Mucosa of rectum (tissue), 2 donors: ENCODE results near the gene ARHGAP42.

Experiments
- H3K27ac ChIP-seq, 2 donors: one replicate each; pipeline ENCODE4 v1.7.0; 2013; ENCODE audit warnings: inconsistent platforms in 2 of 2, low read depth in 2 of 2, low read length in 2 of 2
- H3K27me3 ChIP-seq, 2 donors: one replicate each; pipeline ENCODE4 v1.7.0; 2013; ENCODE audit warnings: low read length in 2 of 2; ENCODE audit not compliant: control insufficient read depth in 2 of 2, insufficient read depth in 2 of 2
- H3K36me3 ChIP-seq, 2 donors: one replicate each; pipeline ENCODE4 v1.7.0; 2013; ENCODE audit warnings: low read length in 2 of 2; ENCODE audit not compliant: control insufficient read depth in 2 of 2, insufficient read depth in 2 of 2
- H3K4me1 ChIP-seq, 2 donors: one replicate each; pipeline ENCODE4 v1.7.0; 2013; ENCODE audit warnings: low read length in 2 of 2, mild to moderate bottlenecking in 1 of 2; ENCODE audit not compliant: control insufficient read depth in 2 of 2, insufficient read depth in 2 of 2
- H3K4me3 ChIP-seq, 2 donors: one replicate each; pipeline ENCODE4 v1.7.0; 2013; ENCODE audit warnings: low read length in 2 of 2
- H3K9ac ChIP-seq, 2 donors: one replicate each; pipeline ENCODE4 v1.7.0; 2013; ENCODE audit warnings: low read length in 2 of 2, low read depth in 1 of 2, mild to moderate bottlenecking in 1 of 2
- H3K9me3 ChIP-seq, 2 donors: one replicate each; pipeline ENCODE4 v1.7.0; 2013; ENCODE audit warnings: low read length in 2 of 2; ENCODE audit not compliant: control insufficient read depth in 2 of 2
- donor health status: healthy.
- donor health status: Normal muscosa, but diverticular disease.

ARHGAP42 gene

GRCh38 chr11:100857236-100858005, 170.3 kb downstream of the ARHGAP42 start:
- Histone ChIP-seq H3K9ac (no peak overlapping the region), H3K4me3 (no peak overlapping the region), H3K4me1 (no peaks in the 10 kb centered on the region), H3K36me3 (no peaks in the 10 kb centered on the region), H3K9me3 (no peaks in the 10 kb centered on the region), H3K27ac (no peak overlapping the region), H3K27me3 (no peaks in the 10 kb centered on the region)

- H3K27me3 ChIP-seq = no peaks in the 10 kb centered on the region
- H3K27ac ChIP-seq = no peak overlapping the region
- H3K9ac ChIP-seq = no peak overlapping the region
- no peaks in the 10 kb centered on the region for H3K4me1 ChIP-seq
- H3K9me3 ChIP-seq = no peaks in the 10 kb centered on the region
- H3K4me3 ChIP-seq = no peak overlapping the region
- no peaks in the 10 kb centered on the region for H3K36me3 ChIP-seq
Measured at GRCh38 chr11:100860318-100861155, 173.4 kb downstream of the ARHGAP42 start.

- no peak overlapping the region for H3K4me3 ChIP-seq
Measured at GRCh38 chr11:100861212-100861611, 174.1 kb downstream of the ARHGAP42 start.

GRCh38 chr11:100863080-100863581, 176.0 kb downstream of the ARHGAP42 start:
- H3K27ac ChIP-seq = no peak overlapping the region
- H3K4me1 ChIP-seq = no peaks in the 10 kb centered on the region
- H3K9ac ChIP-seq = no peak overlapping the region
- H3K4me3 ChIP-seq = no peak overlapping the region
- H3K36me3 ChIP-seq = no peaks in the 10 kb centered on the region
- H3K9me3 ChIP-seq = no peaks in the 10 kb centered on the region
- H3K27me3 ChIP-seq = no peaks in the 10 kb centered on the region

More at GRCh38 chr11:100861212-100861611, 174.1 kb downstream of the ARHGAP42 start:
- Histone ChIP-seq H3K9ac (no peak overlapping the region), H3K9me3 (no peaks in the 10 kb centered on the region), H3K27ac (no peak overlapping the region), H3K27me3 (no peaks in the 10 kb centered on the region), H3K36me3 (no peaks in the 10 kb centered on the region), H3K4me1 (no peaks in the 10 kb centered on the region)

DNA sequence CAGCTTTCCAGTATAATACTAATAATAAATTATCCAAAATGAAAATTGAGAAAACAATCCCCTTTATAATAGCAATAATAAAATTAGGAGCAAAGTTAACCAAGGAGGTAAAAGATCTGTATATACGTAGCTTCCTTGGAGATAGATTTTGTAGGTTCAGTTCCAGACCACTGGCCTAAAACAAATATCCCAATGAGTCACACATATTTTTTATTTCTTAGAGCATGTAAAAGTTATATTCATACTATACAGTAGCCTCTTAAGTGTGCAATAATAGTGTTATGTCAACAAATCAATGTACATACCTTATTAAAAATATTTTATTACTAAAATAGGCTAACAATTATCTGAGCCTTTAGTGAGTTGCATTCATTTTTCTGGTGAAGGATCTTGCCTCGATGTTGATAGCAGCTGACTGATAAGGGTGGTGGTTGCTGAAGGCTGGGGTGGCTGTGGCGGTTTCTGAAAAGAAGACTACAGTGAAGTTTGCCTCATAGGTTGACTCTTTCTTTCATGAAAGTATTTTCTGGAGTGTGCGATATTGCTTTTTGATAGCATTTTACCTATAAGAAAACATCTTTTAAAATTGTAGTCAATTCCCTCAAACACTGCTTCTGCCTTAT, 178.5 kb downstream of the ARHGAP42 start:
- no peaks in the 10 kb centered on the region for H3K27me3 ChIP-seq
- no peaks in the 10 kb centered on the region for H3K36me3 ChIP-seq
- H3K27ac ChIP-seq = no peak overlapping the region
- no peaks in the 10 kb centered on the region for H3K9me3 ChIP-seq
- no peak overlapping the region for H3K9ac ChIP-seq
- H3K4me1 ChIP-seq = no peaks in the 10 kb centered on the region
- no peak overlapping the region for H3K4me3 ChIP-seq

- Histone ChIP-seq H3K27me3 (no peaks in the 10 kb centered on the region), H3K27ac (no peak overlapping the region), H3K4me3 (no peak overlapping the region), H3K4me1 (no peaks in the 10 kb centered on the region), H3K36me3 (no peaks in the 10 kb centered on the region), H3K9me3 (no peaks in the 10 kb centered on the region), H3K9ac (no peak overlapping the region)
Measured at GRCh38 chr11:100866453-100866852, 179.4 kb downstream of the ARHGAP42 start.

DNA sequence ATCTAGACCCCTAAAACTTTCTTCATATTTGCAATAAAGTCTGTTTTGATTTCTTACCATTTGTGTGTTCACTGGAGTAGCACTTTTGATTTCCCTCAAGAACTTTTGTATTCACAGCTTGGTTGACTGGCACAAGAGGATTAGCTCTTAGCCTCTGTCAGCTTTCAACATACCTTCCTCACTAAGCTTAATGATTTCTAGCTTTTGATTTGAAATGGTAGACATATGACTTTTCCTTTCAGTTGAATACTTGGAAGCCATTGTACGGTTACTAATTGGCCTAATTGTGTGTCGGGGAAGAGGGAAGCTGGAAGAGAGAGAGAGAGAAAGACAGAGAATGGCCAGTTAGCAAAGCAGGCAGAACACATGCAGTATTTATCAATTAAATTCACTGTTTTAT, 180.5 kb downstream of the ARHGAP42 start:
- H3K36me3 ChIP-seq = no peaks in the 10 kb centered on the region
- H3K9me3 ChIP-seq = no peaks in the 10 kb centered on the region

GRCh38 chr11:100869328-100869727, 182.2 kb downstream of the ARHGAP42 start:
- H3K36me3 ChIP-seq = no peaks in the 10 kb centered on the region

More for the DNA sequence above, 180.5 kb downstream of the ARHGAP42 start:
- H3K9ac ChIP-seq = no peak overlapping the region
- H3K4me3 ChIP-seq = no peak overlapping the region
- H3K4me1 ChIP-seq = no peaks in the 10 kb centered on the region
- no peak overlapping the region for H3K27ac ChIP-seq
- no peaks in the 10 kb centered on the region for H3K27me3 ChIP-seq

GRCh38 chr11:100870138-100870537, 183.1 kb downstream of the ARHGAP42 start:
- Histone ChIP-seq H3K36me3 (no peaks in the 10 kb centered on the region), H3K4me1 (no peaks in the 10 kb centered on the region), H3K4me3 (no peak overlapping the region), H3K27ac (no peak overlapping the region), H3K9me3 (no peaks in the 10 kb centered on the region), H3K9ac (no peak overlapping the region), H3K27me3 (no peaks in the 10 kb centered on the region)

More at GRCh38 chr11:100869328-100869727, 182.2 kb downstream of the ARHGAP42 start:
- H3K4me1 ChIP-seq = no peaks in the 10 kb centered on the region
- no peak overlapping the region for H3K27ac ChIP-seq
- H3K27me3 ChIP-seq = no peaks in the 10 kb centered on the region
- H3K9ac ChIP-seq = no peak overlapping the region
- H3K9me3 ChIP-seq = no peaks in the 10 kb centered on the region
- H3K4me3 ChIP-seq = no peak overlapping the region
